HG03565 (cell line): ENCODE results near the gene VAV3.
"Not testable (repeated sequence)": the region's sequence is repeated elsewhere in the genome, so short reads cannot be mapped to it uniquely, and the experiment has no call there.

Source experiments
- ATAC-seq: cut with Tn5 transposase; IDR thresholded peaks from one replicate; pipeline ENCODE4 v1.9.1; 2021; ENCODE audit warnings: mild to moderate bottlenecking, moderate library complexity; ENCODE audit not compliant: unreplicated experiment

The VAV3 gene

DNA sequence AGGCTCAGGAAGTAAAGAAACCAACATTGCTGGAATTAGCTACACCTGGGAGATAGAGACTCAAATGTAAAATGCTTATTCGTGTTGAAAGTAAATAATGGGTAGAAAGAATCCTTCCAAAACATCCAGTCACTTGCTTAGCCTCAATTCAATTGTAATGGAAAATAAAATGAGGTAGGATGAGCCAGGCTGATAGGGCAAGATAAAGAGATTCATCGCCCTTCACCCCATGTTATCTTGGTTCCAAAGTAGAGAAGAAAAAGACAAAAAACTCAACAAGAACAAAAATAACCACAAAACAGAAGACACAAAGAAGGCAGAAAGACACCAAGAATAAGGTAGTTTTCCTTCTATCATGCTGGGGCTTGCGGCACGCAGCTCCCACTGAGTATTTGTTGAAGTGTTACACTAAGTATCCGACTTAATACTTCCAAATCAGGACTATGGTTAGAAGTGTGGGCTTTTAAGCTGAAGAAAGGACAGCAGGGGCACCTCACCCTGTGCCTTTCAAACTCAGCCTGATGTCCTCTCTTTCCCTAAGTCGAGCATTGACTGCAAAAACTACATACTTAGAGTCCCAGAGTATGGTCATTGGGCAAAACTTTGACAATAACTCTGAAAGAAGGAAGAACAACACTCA, 202.1 kb downstream of the VAV3 start:
- no peak for ATAC-seq

DNA sequence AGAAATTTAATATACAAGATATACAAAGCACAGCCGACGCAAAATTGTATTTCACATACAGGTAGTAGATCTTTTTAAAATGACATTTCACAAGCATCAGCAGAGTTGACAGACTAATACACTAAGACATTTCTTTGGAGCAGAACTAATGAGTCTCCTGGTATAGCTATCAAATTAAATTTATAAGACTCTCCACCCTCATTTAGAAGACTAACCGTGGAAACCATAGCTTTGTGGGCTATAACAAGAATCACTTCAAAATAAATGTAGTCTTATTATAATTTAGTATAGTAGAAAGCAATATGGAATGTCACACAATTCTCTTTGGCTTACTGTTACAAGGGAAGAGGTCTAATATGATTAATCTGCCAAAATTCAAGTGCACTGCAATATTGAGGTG, 204.9 kb downstream of the VAV3 start:
- ATAC-seq = no peak

DNA sequence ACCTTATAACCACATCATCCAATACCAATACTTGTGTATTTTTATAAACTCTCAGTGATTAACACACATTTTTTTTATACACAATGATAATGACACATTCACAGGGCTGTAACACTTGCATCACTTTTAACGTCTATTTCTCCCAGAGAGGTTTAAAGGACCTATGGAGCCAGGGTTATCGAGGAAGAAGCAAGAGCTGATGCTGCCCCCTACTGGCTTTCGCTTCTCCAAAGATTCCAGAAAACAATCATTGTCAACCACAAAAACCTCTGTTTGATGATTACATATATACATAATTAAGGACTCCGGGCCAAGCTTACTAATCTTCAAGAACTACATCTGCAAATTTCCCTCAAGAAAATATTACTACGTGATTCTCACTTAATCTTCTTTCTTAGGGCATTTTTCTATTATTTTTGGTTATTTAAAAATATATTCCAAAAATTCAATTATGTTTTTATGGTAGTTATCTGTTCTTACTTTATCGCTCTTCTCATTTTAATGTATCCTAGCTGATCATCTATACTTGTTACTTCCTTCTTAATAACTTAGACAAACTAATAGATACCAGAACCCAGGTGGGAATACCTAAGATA, 214.5 kb downstream of the VAV3 start:
- no peak for ATAC-seq

DNA sequence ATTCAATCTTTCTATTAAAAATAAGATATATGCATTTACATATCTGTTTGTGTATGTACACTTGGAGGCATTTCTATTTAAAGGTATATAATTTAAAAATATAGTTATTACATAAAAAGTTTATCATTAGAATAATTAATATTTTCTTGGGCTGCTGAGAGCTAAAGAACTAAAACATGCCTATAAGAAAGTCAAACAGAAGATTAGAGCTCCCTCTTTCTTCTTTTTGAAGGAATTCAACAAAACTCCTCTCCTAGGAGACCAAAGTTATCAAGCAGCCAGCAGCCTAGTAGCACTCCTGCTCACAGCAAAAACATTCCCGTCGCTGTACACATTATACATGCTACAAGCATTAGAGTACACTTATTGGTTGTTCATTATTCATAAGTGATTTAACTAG, 216.4 kb downstream of the VAV3 start:
- ATAC-seq = no peak

DNA sequence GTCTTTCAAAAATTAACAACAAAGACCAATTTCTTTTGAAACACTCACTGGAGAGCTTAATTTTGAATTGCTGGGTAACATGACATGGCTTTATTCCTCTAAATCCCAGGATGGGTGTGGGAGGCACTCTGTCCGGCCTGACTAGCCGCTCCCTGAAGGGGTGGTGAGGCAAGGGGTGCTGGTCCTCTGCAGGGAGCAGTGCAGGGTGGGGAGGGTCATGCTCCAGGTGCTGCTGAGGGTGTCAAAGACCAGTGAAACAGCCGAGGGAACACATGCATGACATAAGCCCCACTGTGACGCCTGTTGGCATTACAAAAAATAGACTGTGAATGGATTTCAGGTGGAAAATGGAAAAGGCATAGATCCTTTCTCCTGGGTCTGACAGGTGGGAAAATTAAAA, 223.7 kb downstream of the VAV3 start:
- no peak for ATAC-seq

DNA sequence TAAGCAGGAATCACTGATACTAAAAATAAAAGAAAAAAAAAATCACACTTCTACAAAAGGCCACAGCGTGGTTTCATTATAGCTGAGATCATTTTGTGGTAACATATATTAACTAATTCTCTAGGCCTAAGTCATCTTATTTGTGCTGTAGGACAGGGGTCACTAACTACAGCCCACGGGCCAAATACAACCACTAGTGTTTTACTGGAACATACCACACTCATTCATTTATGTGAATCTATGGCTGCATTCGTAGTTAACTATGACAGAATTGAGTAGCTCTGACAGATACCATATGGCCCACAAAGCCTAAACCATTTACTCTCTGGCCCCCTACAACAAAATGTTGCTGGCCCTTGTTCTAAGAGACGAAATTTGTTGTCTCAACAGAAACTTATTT, 224.4 kb downstream of the VAV3 start:
- no peak for ATAC-seq

DNA sequence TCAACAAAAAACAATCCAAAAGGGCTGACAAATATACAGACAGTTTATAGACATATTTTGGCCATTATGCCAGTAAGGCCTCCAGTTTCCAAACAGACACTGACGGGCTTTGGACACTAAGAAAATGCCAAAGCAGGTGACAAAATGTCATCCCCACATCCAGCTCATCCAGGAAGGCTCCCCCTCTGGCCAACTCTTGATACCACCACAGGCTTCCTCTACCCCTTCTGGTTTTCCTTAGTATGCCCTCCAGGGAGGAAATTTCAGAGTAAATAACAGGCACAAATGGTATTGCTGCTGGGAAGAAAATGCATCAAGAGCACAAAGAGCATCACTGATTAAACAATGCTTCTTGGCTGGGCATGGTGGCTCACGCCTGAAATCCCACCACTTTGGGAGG, 225.3 kb downstream of the VAV3 start:
- ATAC-seq = no peak

DNA sequence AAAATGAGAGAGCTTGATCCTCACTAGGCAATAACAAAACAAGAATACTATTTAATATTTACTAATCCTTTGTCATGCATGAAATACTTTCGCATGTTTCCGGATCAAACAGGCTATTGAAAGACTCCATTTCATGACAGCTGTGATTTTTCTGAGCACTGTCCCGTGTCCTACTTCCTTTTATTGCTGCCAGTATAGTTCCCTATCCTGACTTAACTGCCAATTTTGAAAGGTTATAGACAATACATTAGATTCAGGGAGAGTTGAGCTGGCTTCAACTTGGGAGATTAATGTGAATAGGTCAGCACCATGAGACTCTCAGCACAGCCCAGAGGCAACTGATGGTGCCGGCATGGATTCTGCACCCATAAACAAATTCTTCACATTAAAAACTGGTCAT, 225.8 kb downstream of the VAV3 start:
- ATAC-seq = no peak

DNA sequence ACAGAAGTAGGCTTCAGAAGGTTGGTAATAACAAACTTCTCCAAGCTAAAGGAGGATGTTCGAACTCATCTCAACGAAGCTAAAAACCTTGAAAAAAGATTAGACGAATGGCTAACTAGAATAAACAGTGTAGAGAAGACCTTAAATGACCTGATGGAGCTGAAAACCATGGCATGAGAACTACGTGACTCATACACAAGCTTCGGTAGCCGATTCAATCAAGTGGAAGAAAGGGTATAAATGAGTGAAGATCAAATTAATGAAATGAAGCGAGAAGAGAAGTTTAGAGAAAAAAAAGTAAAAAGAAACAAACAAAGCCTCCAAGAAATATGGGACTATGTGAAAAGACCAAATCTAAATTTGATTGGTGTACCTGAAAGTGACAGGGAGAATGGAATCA, 231.6 kb downstream of the VAV3 start:
- ATAC-seq = not testable (repeated sequence)

DNA sequence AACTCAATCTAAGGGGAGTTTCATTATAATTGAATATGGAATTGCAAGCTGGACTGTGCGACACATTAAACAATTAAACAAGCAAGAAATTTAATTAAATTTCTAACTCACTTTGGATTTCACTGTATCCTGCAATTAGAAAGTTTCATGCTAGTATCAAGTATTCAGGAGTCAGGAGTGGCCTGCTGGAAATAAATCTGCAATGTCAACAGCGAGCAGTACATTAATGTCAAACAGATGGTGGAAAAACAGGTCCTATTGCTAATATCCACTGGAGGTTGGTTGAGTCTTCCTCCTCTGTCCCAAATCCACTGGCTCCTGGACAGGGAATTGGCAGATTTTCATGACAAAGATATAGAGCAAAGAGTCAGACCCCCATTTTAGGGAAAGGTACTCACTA, 237.1 kb downstream of the VAV3 start:
- ATAC-seq = no peak

DNA sequence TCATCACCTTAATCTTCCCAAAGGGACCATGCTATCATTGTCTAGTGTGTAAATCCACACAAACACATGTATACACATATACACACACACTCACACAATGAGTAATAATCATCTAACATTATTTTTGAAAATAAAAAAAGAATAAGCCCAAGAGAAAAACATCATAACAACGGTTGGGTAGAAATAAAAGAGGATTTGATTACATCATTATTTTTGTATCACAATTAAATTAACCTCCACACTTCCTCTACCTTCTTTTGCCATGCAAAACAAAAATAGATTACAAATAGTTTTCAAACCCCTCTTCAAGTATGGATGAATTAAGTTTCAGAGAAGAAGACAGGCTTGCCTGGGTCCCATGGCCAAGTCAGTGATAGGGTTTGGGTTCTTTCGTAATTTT, 238.1 kb downstream of the VAV3 start:
- no peak for ATAC-seq

DNA sequence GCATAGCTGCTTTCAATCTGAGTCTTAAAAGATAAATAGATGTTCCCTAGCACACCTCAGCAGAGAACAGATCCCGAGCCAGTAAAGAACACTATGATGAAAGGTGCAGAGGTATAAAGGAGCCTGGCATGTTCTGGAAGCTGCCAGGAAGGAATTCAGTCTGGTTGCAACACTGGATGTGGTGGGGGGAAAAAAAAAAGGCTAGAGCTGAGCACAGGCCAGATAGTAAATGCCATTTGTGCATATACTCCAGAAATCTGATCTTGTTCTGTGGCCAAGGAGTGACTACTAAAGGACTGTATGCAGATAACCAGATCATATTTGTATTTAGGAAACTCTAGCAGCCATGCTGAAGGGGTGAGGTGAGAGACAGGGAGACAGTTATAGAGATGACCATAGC, 240.3 kb downstream of the VAV3 start:
- ATAC-seq = no peak

DNA sequence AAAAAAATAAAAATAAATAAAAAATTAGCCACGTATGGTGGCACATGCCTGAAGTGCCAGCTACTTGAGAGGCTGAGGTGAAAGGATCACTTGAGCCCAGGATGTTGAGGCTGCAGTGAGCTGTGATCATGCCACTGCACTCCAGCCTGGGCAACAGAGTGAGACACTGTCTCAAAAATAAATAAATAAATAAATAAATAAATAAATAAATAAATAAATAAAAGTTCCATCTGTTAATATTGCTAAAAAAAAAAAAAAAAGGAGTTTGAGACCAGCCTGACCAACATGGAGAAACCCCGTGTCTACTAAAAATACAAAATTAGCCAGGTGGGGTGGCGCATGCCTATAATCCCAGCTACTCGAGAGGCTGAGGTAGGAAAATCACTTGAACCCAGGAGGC, 244.8 kb downstream of the VAV3 start:
- ATAC-seq = not testable (repeated sequence)

DNA sequence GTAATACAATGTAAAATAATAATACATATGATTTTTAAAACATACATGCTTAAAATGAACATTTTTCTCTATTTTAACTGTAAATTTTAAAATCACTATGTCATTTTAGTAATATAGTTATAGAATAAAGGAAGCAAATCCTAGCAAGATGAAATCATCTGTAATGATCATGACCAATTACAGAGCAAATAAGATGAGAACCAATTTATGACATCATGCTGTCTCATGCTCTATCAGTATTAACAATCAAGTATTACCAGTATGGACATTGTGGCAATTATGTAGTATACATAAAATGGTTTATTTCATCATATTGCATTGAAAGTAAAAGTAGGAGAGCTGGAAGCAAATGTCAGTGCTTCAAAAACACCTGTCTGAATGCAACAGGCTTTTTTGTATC, 255.0 kb downstream of the VAV3 start:
- no peak for ATAC-seq

DNA sequence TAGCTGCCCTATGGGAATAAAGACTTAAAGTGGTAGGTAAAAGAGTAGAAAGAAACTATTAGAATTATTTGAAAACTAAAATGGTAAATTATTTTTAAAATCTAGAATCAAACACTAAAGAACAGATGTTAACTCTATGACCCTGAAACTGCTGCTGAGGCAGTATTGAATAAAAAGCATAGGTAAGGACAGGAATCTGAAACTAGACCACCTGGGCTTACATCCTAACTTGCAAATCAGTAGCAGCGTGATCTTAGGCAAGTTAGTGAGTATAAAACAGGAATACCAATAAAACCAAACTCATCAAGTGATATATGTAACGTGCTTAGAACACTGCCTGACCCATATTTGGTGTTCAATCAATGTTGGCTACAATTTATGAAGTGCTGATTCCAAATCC, 257.9 kb downstream of the VAV3 start:
- ATAC-seq = no peak

DNA sequence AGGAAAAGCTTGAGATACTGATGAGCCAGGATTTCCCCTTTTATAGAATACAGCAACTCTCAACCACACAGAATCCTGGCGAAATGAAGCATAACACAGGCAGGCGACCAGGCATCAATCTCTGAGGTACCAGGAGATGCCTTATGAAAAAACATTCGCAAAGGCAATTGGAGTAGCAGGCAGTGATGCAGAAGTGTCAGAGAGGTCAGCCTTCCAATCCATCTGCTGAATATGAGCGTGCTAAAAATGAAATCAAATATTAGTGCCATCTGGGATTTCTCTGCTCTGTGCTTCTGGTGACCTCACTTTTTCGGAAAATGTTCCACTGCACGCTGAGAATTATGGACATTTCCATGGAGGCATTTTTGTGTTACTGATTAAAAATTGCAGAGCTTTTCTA, 258.8 kb downstream of the VAV3 start:
- no peak for ATAC-seq

DNA sequence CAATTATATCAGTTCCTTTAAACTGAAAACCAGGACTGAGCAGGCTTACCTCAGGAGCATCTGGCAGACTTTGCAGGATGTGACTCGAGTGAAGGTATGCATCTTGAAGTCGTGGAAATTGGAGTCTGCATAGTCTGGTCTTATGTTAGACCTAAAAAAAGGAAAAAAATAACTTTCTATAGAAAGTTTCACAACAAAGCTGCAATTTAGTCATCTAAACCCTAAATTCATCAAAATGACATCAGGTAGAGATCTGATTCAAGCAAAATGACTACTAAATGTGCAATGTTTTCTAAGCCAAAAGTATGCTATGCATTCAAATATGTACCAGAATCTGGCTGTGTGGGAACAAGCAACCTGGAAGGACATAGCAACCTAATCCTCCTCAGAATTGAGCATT, 260.1 kb downstream of the VAV3 start:
- no peak for ATAC-seq

DNA sequence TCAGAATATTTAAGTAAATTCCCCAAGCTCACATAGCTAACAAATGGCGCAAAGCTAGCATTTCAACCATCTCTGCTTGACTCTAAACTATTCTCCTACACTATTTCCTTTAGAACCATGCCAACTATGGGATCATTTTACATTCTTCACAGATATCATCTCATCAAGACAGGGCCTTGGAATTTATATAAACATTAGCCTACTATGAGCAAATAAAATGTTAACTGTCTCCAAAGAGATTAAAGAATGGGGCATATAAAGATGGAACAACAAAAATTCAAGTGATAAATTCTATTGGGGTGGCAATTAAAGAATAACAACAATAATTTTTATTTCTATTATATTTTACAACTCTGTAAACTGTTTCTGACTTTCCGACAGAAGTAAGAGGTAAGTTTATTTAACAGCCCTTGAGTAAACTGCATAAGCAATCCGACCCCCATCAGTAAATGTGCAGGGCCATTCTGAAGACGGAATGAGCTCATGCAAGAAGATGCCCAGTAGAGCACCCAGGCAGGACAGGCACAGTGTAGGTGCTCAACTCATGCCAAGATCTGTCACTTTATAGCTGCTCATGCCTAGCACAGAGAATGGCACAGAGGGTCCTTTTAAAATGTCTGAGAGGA, 261.9 kb downstream of the VAV3 start:
- no peak for ATAC-seq

DNA sequence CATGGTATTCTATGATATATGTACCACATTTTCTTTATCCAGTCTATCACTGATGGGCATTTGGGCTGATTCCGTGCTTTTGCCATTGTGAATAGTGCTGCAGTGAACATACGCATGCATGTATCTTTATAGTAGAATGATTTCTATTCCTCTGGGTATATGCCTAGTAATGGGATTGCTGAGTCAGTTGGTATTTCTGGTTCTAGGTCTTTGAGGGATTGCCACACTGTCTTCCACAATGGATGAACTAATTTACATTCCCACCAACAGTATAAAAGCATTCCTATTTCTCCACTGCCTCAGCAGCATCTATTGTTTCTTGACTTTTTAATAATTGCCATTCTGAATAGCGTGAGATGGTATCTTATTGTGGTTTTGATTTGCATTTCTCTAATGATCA, 264.3 kb downstream of the VAV3 start:
- not testable (repeated sequence) for ATAC-seq

DNA sequence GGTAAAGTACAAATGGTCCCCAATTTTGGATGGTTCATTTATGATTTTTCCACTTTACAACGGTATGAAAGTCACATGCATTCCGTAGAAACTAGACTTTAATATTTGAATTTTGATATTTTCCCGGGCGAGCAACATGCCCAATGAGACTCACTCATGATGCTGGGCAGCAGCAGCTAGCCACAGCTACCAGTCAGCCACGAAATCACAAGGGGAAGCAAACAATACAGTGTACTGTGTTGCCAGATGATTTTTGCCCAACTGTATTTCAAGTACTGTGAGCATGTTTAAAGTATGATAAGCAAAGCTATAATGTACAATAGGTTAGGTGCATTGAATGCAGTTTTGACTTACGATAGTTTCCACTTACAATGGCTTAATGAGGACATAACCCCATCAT, 266.8 kb downstream of the VAV3 start:
- ATAC-seq = no peak

DNA sequence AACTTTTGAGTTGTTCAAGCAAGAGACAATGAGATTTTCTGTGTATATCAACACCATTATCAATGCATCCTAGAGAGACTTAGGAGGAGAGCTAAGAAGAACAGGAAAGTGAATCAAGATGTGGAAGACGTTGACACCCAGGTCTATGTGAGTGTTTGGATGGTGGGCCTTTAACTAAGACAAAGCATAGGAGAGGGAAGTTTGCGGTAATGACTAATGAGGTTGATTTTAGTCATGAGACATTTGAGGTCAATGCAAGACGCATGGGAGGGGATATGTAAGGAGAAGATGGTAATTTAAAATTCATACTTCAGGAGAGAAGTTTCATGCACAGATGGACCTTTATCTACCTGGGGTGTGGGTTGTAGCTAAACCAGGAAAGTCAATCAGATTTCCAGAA, 269.6 kb downstream of the VAV3 start:
- ATAC-seq = no peak

DNA sequence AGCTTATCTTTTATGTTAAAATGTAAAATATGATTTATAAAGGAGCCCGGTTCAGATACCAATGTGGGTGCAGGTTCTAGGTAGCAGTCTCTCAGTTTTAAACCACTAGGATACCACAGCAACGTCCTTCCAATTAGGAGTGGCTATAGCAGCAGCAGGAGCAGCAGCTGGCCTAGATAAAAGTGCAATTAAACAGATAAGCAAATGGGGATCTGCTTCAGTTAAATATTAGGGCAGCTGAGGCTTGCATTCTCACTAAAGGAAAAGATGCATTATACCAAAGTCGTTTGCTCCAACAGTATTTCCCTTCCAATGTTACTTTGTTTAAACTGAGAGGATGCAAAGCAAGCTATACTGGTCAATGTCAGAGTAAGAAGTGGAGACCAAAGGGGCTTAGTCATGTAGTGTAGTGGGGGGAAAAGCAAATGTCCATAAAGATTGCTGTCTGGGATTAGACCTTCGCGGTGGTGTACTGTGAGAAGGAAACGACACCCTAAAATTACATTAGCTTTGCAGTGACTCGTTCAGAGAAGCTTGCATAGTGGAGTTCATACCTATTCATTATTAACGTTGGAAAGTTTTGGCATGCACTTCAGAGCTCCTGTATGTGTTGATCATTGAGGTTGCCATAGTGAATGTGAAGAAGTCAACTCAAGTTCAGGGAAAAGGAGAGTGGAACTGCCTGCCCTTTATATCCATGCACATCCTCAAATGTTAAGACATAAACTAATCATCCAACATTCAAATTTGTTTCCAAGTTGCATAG, 272.2 kb downstream of the VAV3 start:
- ATAC-seq = no peak
